Ishikawa (cell line): Measurements from ENCODE around the gene TRERF1.

ENCODE experiments used
- CEBPB ChIP-seq: IDR thresholded peaks from 2 replicates; pipeline ENCODE4 v1.6.1; 2012
- CREB1 ChIP-seq: IDR thresholded peaks from 2 replicates; pipeline ENCODE4 v1.6.1; 2012; ENCODE audit warnings: low read depth
- EGR1 ChIP-seq: IDR thresholded peaks from 2 replicates; pipeline ENCODE4 v1.6.1; 2012
- EP300 ChIP-seq: IDR thresholded peaks from 2 replicates; pipeline ENCODE4 v1.6.1; 2012; ENCODE audit warnings: borderline replicate concordance
- FOXM1 ChIP-seq: IDR thresholded peaks from 2 replicates; pipeline ENCODE4 v1.6.1; 2012; ENCODE audit warnings: low read depth, borderline replicate concordance
- MAX ChIP-seq: IDR thresholded peaks from 2 replicates; pipeline ENCODE4 v1.6.1; 2012
- NFIC ChIP-seq: IDR thresholded peaks from 2 replicates; pipeline ENCODE4 v1.6.1; 2012
- RAD21 ChIP-seq: IDR thresholded peaks from 2 replicates; pipeline ENCODE4 v1.6.1; 2012; ENCODE audit warnings: low read depth
- REST ChIP-seq: IDR thresholded peaks from 2 replicates; pipeline ENCODE4 v1.6.1; 2012; ENCODE audit warnings: low read depth, mild to moderate bottlenecking
- TAF1 ChIP-seq: IDR thresholded peaks from 2 replicates; pipeline ENCODE4 v1.6.1; 2012; ENCODE audit warnings: low read depth, mild to moderate bottlenecking
- TCF12 ChIP-seq: IDR thresholded peaks from 2 replicates; pipeline ENCODE4 v1.6.1; 2012; ENCODE audit warnings: low read depth
- TEAD4 ChIP-seq: IDR thresholded peaks from 2 replicates; pipeline ENCODE4 v1.6.1; 2012
- USF1 ChIP-seq: IDR thresholded peaks from 2 replicates; pipeline ENCODE4 v1.6.1; 2012
- YY1 ChIP-seq: IDR thresholded peaks from 2 replicates; pipeline ENCODE4 v1.6.1; 2012; ENCODE audit warnings: low read depth
- ZBTB7A ChIP-seq: IDR thresholded peaks from 2 replicates; pipeline ENCODE4 v1.6.1; 2012; ENCODE audit warnings: low read depth

Gene TRERF1

GRCh38 chr6:42339991-42340401, 111.7 kb downstream of the TRERF1 start:
- no peak for TF ChIP-seq EGR1
- TF ChIP-seq RAD21 = no peak
- TF ChIP-seq FOXM1 = no peak
- no peak for TF ChIP-seq TEAD4

- TF ChIP-seq CEBPB (no peak), MAX (no peak), TCF12 (no peak; the same call in 1 of the 2 replicates), NFIC (no peak), CREB1 (no peak), REST (no peak), YY1 (no peak), FOXM1 (no peak), TEAD4 (no peak), EP300 (no peak)
Measured at GRCh38 chr6:42338744-42339222, 112.9 kb downstream of the TRERF1 start.

- no peak for TF ChIP-seq YY1
- TF ChIP-seq TEAD4 = no peak
- TF ChIP-seq FOXM1 = no peak
- no peak for TF ChIP-seq TCF12
- no peak for TF ChIP-seq MAX
- TF ChIP-seq EP300 = no peak
- TF ChIP-seq USF1 = no peak
- TF ChIP-seq CREB1 = no peak
- no peak for TF ChIP-seq TAF1
- no peak for TF ChIP-seq NFIC
- TF ChIP-seq ZBTB7A = no peak
- no peak for TF ChIP-seq CEBPB
Measured at GRCh38 chr6:42337985-42338743, 113.6 kb downstream of the TRERF1 start.

GRCh38 chr6:42336431-42336830, 115.3 kb downstream of the TRERF1 start:
- TF ChIP-seq CREB1 (no peak), MAX (no peak), ZBTB7A (no peak), USF1 (no peak), REST (no peak), EP300 (no peak), TAF1 (no peak), CEBPB (no peak), RAD21 (no peak), EGR1 (no peak), TEAD4 (no peak), FOXM1 (no peak)

GRCh38 chr6:42335896-42336295, 115.8 kb downstream of the TRERF1 start:
- no peak for TF ChIP-seq EP300
- no peak for TF ChIP-seq CEBPB
- TF ChIP-seq NFIC = no peak
- TF ChIP-seq USF1 = no peak
- TF ChIP-seq TCF12 = no peak

GRCh38 chr6:42334870-42335269, 116.9 kb downstream of the TRERF1 start:
- TF ChIP-seq TAF1 = no peak
- no peak for TF ChIP-seq RAD21
- TF ChIP-seq CEBPB = no peak
- no peak for TF ChIP-seq FOXM1
- TF ChIP-seq CREB1 = no peak
- TF ChIP-seq EP300 = no peak
- no peak for TF ChIP-seq EGR1
- TF ChIP-seq ZBTB7A = no peak
- no peak for TF ChIP-seq REST
- no peak for TF ChIP-seq NFIC
- no peak for TF ChIP-seq TEAD4
- no peak for TF ChIP-seq YY1
- TF ChIP-seq MAX = no peak
- no peak for TF ChIP-seq TCF12
- no peak for TF ChIP-seq USF1
